ENCODE data around the gene UBE2Q1.

UBE2Q1 gene

DNA sequence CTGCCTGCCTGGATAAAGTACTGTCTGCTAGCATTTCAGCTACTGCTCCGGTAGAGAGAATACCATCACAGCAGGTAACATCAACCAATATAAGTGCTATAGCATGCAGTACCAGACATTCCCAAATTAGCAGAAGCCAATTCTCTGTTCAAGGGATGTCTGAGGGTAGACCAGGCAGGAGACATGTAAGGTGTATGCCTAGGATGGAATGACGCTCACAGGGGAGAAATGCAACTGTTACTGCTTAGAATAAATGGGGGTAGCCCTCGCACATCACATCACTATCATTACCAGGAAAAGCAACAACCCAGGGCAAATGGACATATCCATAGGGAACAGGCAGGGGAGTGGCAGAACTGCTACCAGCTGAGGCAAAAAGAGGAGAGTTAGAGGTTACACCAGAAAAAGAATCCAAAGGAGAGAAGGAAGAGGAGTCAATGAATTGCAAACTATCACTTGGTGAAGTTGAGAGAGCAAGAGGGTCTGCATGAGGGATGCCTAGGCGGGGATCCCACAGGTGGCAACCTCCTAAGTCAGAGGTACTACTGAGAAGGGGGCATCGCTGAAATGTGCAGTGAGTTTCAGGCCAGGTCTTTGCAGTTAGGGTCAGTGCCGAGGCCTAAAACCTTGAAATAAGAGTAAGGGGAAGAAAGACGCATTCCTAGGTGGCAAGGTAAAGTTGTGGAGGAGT is 1.1 kb downstream of the UBE2Q1 start:
- peak overlapping the region; percentile 86 to 91 for H3K27ac ChIP-seq
- intact Hi-C loops (cut with DNase I; ENCODE audit: low total_unique reads) = loop anchor here (10.0 kb wide), 1 partner anchor 233 kb away; the partner anchor contains the start of genes AQP10 and ATP8B2
- TF ChIP-seq, protein P1, sequence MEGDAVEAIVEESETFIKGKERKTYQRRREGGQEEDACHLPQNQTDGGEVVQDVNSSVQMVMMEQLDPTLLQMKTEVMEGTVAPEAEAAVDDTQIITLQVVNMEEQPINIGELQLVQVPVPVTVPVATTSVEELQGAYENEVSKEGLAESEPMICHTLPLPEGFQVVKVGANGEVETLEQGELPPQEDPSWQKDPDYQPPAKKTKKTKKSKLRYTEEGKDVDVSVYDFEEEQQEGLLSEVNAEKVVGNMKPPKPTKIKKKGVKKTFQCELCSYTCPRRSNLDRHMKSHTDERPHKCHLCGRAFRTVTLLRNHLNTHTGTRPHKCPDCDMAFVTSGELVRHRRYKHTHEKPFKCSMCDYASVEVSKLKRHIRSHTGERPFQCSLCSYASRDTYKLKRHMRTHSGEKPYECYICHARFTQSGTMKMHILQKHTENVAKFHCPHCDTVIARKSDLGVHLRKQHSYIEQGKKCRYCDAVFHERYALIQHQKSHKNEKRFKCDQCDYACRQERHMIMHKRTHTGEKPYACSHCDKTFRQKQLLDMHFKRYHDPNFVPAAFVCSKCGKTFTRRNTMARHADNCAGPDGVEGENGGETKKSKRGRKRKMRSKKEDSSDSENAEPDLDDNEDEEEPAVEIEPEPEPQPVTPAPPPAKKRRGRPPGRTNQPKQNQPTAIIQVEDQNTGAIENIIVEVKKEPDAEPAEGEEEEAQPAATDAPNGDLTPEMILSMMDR (IDR thresholded peaks at IDR 0.05) = no peak

DNA sequence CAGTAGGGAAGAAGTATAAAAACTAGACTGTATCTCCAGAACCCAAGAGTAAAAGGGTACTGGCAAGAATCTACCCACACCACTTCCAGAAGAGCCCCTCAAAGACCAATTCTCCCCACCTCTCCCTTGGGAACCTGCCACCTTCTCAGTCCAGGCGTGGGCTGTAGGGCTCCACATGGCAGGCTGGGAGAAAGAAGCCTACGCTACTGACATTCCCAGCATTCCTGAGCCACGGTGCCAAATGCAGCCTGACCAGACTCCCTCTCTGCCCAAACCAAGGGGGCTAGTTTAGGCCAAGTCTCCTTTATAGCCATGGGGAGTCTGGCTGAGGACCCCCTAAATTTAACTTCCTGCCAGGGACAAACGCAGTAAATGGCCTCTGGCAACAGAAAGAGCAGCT is 2.0 kb downstream of the UBE2Q1 start:
- no peaks in the 10 kb centered on the region for H3K9me3 ChIP-seq
- H3K27ac ChIP-seq = peak overlapping the region; percentile 16 to 86
- no peak for DNase-seq
- H3K27me3 ChIP-seq = no peaks in the 10 kb centered on the region
- intact Hi-C loops (cut with DNase I; ENCODE audit: low total_unique reads) = loop anchor here (10.0 kb wide), 1 partner anchor 232 kb away; the partner anchor contains the start of genes AQP10 and ATP8B2
- H3K4me1 ChIP-seq = peaks cover 0 to 28% (median 18%) of the 10 kb centered on the region in 4 donors
- TF ChIP-seq, protein P1 (IDR thresholded peaks at IDR 0.05) = no peak
- peaks cover 44 to 46% (median 45%) of the 10 kb centered on the region in 3 donors for H3K36me3 ChIP-seq
- H3K4me3 ChIP-seq = peak overlapping the region; percentile 90 to 94

More for the DNA sequence above, 1.1 kb downstream of the UBE2Q1 start:
- no peaks in the 10 kb centered on the region for H3K27me3 ChIP-seq
- peaks cover 0 to 28% (median 18%) of the 10 kb centered on the region in 4 donors for H3K4me1 ChIP-seq
- no peak for DNase-seq
- H3K36me3 ChIP-seq = peaks cover 34 to 36% (median 36%) of the 10 kb centered on the region in 3 donors
- peak overlapping the region; percentile 90 to 94 for H3K4me3 ChIP-seq
- H3K9me3 ChIP-seq = no peaks in the 10 kb centered on the region

DNA sequence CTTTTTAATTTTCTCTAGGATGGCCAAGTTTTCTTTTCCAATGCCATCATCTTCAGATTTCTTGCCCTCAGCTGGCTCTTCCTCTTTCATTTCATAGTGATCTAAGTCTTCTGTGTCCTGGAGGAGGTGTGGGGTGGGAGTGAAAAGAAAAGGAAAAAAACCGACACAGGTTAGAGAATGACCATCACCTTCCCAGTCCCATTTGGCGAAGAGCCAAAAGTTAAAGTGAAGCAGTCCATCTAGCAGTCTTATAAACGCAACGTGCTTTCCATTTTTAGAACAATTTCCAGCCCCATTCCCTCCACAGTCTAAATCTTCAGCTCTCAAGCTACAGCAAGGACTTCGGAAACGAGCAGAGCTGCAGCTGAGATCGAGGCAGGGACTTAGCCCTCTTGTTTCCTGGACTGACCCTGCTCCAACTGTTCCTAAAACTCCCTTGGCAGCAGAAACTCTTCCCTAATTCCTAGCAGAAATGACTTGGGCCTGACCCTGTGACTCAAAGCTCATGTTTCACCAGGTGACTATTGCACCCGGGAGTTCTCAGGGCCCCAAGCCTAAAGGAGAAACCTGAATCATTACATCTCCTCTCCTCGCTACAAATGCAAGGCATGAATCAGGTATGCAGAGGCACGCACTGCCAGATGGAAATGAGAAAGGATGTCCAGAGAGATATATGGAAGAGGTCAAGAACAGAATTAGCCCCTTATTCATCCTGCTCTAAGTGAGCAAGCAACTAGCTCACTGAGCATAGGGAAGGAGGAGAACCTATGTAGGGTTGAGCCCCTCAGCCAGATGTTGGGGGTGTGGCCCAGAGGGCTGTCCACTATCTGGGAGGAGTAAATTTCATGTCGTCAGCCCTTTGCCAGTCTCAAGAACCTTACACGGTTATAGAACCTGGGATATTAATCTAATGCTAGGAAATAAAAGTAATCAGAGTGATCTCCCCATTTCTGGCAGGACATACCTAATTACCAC is 5.1 kb downstream of the UBE2Q1 start:
- Histone ChIP-seq H3K4me1 (peaks cover 0 to 23% (median 14%) of the 10 kb centered on the region in 4 donors), H3K9me3 (no peaks in the 10 kb centered on the region), H3K27ac (no peak overlapping the region), H3K36me3 (peaks cover 69 to 74% (median 71%) of the 10 kb centered on the region in 3 donors), H3K27me3 (no peaks in the 10 kb centered on the region), H3K4me3 (no peak overlapping the region)
- TF ChIP-seq, protein P1 (IDR thresholded peaks at IDR 0.05) = no peak
- intact Hi-C loops (cut with DNase I; ENCODE audit: low total_unique reads) = loop anchor here (10.0 kb wide), 1 partner anchor 229 kb away; the partner anchor contains the start of genes AQP10 and ATP8B2
- DNase-seq = no peak

DNA sequence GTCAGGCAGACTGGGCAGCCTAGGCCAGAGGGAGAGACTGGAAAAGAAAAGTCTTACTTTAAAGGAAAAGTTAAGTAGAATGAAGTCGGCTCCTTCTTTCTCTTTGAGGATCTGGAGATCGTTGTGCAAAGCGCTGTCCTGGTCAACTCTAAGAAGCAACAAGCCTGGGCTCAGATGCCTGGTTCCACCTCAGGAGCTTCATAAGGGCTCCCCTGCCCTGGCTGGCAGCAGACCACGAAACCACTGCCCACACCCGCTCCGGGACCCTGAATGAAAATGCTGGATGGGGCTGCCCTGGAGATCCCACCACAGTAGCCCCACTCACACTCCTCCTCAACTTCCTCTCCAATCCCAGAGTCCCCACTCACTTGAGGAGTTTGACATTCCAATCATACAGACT is 6.4 kb downstream of the UBE2Q1 start:
- TF ChIP-seq, protein P1 (IDR thresholded peaks at IDR 0.05) = no peak
- intact Hi-C loops (cut with DNase I; ENCODE audit: low total_unique reads) = loop anchor here (10.0 kb wide), 1 partner anchor 227 kb away; the partner anchor contains the start of genes AQP10 and ATP8B2

DNA sequence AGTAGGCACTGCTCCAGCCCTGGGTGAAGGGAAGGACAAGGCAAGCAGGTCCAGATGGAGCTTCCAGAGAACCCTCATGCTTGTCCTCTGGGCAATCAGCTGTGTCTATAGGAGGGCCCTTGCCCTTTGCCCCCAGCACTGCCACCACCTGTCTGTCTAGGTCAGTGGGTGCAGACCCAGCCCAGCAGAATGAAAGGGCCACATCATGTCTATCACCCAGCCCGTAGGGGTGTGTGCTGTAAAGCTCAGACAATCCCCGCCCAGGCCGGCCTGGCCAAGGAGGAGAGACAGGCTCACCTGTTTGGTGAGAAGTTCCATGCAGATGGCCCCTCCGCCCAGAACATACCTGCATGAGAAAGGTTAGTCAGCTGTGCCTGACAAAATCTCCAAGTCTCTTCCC is 7.0 kb downstream of the UBE2Q1 start:
- Histone ChIP-seq H3K4me3 (no peak overlapping the region), H3K36me3 (peaks cover 69 to 74% (median 71%) of the 10 kb centered on the region in 3 donors), H3K27me3 (no peaks in the 10 kb centered on the region), H3K27ac (no peak overlapping the region), H3K9me3 (no peaks in the 10 kb centered on the region), H3K4me1 (peaks cover 0 to 9% (median 4%) of the 10 kb centered on the region in 4 donors)
- intact Hi-C loops (cut with DNase I; ENCODE audit: low total_unique reads) = loop anchor here (10.0 kb wide), 1 partner anchor 227 kb away; the partner anchor contains the start of genes AQP10 and ATP8B2
- TF ChIP-seq, protein P1 (IDR thresholded peaks at IDR 0.05) = no peak
- no peak for DNase-seq

More for the DNA sequence above, 6.4 kb downstream of the UBE2Q1 start:
- H3K9me3 ChIP-seq = no peaks in the 10 kb centered on the region
- peaks cover 0 to 15% (median 8%) of the 10 kb centered on the region in 4 donors for H3K4me1 ChIP-seq
- no peak for DNase-seq
- H3K27ac ChIP-seq = no peak overlapping the region
- H3K36me3 ChIP-seq = peaks cover 69 to 74% (median 71%) of the 10 kb centered on the region in 3 donors
- H3K27me3 ChIP-seq = no peaks in the 10 kb centered on the region
- no peak overlapping the region for H3K4me3 ChIP-seq
